K562 (cell line): ENCODE results near the gene GJB6. TPM values are rescaled to one million over a fixed set of nuclear protein-coding genes. Genes with fewer than 3 reads are reported as not detected.

ENCODE experiments used
- ATAC-seq: fragments of 200-7000 bp; cut with Tn5 transposase; 3 replicates; pipeline ENCODE4 v1.9.1; 2020; ENCODE audit warnings: moderate library complexity
- BruUV-seq: library from RNA; stranded (reverse); fragments of 400-500 nt; replicated peaks from 2 replicates; lab custom pipeline; 2021; lab: Mats Ljungman, UMichigan
- CTCF ChIA-PET: fragments of 300-600 bp; formaldehyde crosslinking; extraction: SDS; loops from one replicate; lab custom pipeline; 2021; ENCODE audit warnings: low intra/inter-chr PET ratio; lab: Yijun Ruan, JAX
- POLR2A ChIA-PET: fragments of 300-600, 350-650 bp; sonication (Branson Sonifier 250); formaldehyde crosslinking; extraction: SDS; loops from one replicate; lab custom pipeline; 2021; ENCODE audit warnings: antibody characterized with exemption, inconsistent platforms; lab: Yijun Ruan, JAX
- DNase-seq, 4 experiments: peaks; one replicate each; pipeline versions ENCODE4 v3.0.0 to v3.0.0-alpha.2; 2011 to 2018; ENCODE audit warnings: low spot score in 3 of 4, mixed read lengths in 3 of 4; ENCODE audit errors: extremely low read depth in 1 of 4
- FAIRE-seq: peaks from 2 replicates; lab custom pipeline; 2011; peaks lifted over from hg19 to GRCh38; lab: Jason Lieb, UNC
- H2AFZ ChIP-seq: 2 replicates; pipeline ENCODE4 v1.6.0; 2011; ENCODE audit warnings: low read depth, low read length, control low read depth, inconsistent platforms
- H3K27ac ChIP-seq: fragments of 200-600 bp; 3 replicates; pipeline ENCODE4 v1.8.0; 2011; ENCODE audit warnings: low read depth, mild to moderate bottlenecking, control low read depth, inconsistent platforms, low read length, moderate library complexity, mixed read lengths; ENCODE audit errors: extremely low read depth
- H3K27me3 ChIP-seq, 2 experiments: fragments of 300-600 bp in 1 of 2; 2 replicates in 1 of 2; 3 replicates in 1 of 2; pipeline versions ENCODE4 v1.6.0 to v1.8.0; 2011; ENCODE audit warnings: inconsistent platforms in 2 of 2, low read length in 2 of 2, mild to moderate bottlenecking in 1 of 2, mixed read lengths in 1 of 2, moderate library complexity in 1 of 2; ENCODE audit not compliant: control insufficient read depth in 2 of 2, insufficient read depth in 2 of 2
- H3K36me3 ChIP-seq: fragments of 300-600 bp; 3 replicates; pipeline ENCODE4 v1.8.0; 2011; ENCODE audit warnings: mild to moderate bottlenecking, low read length, inconsistent platforms; ENCODE audit not compliant: control insufficient read depth, insufficient read depth
- H3K4me1 ChIP-seq, 2 experiments: fragments of 200-600 bp in 1 of 2; replicated peaks in 1 of 2; 2 replicates in 1 of 2; 3 replicates in 1 of 2; pipeline versions ENCODE4 v1.5.1 to v1.8.0; 2011; ENCODE audit warnings: inconsistent platforms in 2 of 2, low read length in 2 of 2, mild to moderate bottlenecking in 1 of 2, mixed read lengths in 1 of 2, moderate library complexity in 1 of 2; ENCODE audit not compliant: control insufficient read depth in 2 of 2, insufficient read depth in 2 of 2
- H3K4me2 ChIP-seq: 2 replicates; pipeline ENCODE4 v1.6.1; 2011; ENCODE audit warnings: low read length, control low read depth, inconsistent platforms, mixed read lengths; ENCODE audit not compliant: insufficient read depth
- H3K4me3 ChIP-seq: fragments of 200-600 bp; sonication (generic), shearing (Covaris generic); 2 replicates; pipeline ENCODE4 v1.5.1; 2016; ENCODE audit warnings: control low read depth, inconsistent platforms
- H3K79me2 ChIP-seq: fragments of 200-600 bp; 3 replicates; pipeline ENCODE4 v1.8.0; 2011; ENCODE audit warnings: low read length, inconsistent platforms; ENCODE audit not compliant: control insufficient read depth, insufficient read depth
- H3K9ac ChIP-seq, 2 experiments: 2 replicates each; pipeline versions ENCODE4 v1.6.0 to v1.6.1; 2011; ENCODE audit warnings: low read depth in 2 of 2, low read length in 2 of 2, control low read depth in 1 of 2, inconsistent platforms in 1 of 2, mild to moderate bottlenecking in 1 of 2, mixed read lengths in 1 of 2; ENCODE audit not compliant: insufficient read depth in 1 of 2
- H3K9me1 ChIP-seq: one replicate; pipeline ENCODE4 v1.6.0; 2011; ENCODE audit warnings: inconsistent platforms, mild to moderate bottlenecking, low read length, moderate library complexity; ENCODE audit not compliant: control insufficient read depth, insufficient read depth
- H3K9me3 ChIP-seq: replicated peaks from 2 replicates; pipeline ENCODE4 v1.5.1; 2011; ENCODE audit warnings: low read depth, low read length, inconsistent platforms; ENCODE audit not compliant: control insufficient read depth, insufficient read depth
- H4K20me1 ChIP-seq: replicated peaks from 2 replicates; pipeline ENCODE4 v1.6.1; 2011; ENCODE audit warnings: low read length, inconsistent platforms, mixed read lengths; ENCODE audit not compliant: control insufficient read depth, insufficient read depth
- GABPB1 ChIP-seq: sonication (generic); formaldehyde crosslinking; IDR thresholded peaks from 2 replicates; pipeline ENCODE4 v1.8.0; 2022; ENCODE audit warnings: mild to moderate bottlenecking, missing genetic modification reagents
- MBD2 ChIP-seq: sonication (generic); IDR thresholded peaks from 2 replicates; pipeline ENCODE4 v1.6.1; 2016; ENCODE audit warnings: low read depth, borderline replicate concordance
- MIER1 ChIP-seq: fragments of 450-650 bp; IDR thresholded peaks from 2 replicates; pipeline ENCODE4 v1.6.1; 2016; ENCODE audit warnings: antibody characterized with exemption, mild to moderate bottlenecking, low read depth
- MTA1 ChIP-seq: fragments of 450-650 bp; IDR thresholded peaks from 2 replicates; pipeline ENCODE4 v1.6.1; 2017; ENCODE audit warnings: borderline replicate concordance
- NRF1 ChIP-seq, 2 experiments: fragments of 450-650 bp; IDR thresholded peaks in 1 of 2; conservative IDR thresholded peaks in 1 of 2; 2 replicates each; pipeline ENCODE4 v1.6.1; 2014; ENCODE audit warnings: mild to moderate bottlenecking in 2 of 2
- PCBP1 ChIP-seq: fragments of 200-400 bp; formaldehyde crosslinking; IDR thresholded peaks from 2 replicates; pipeline ENCODE4 v1.6.1; 2018; ENCODE audit warnings: mild to moderate bottlenecking, low read depth, low read length; ENCODE audit not compliant: poor library complexity, severe bottlenecking
- POLR2AphosphoS2 ChIP-seq: IDR thresholded peaks from 2 replicates; pipeline ENCODE4 v1.6.1; 2012; ENCODE audit warnings: low read length, improper control_type of control experiment
- ZNF263 ChIP-seq: sonication (generic); formaldehyde crosslinking; IDR thresholded peaks from 2 replicates; pipeline ENCODE4 v1.8.0; 2022; ENCODE audit warnings: mild to moderate bottlenecking, missing genetic modification reagents, borderline replicate concordance
- WGBS: fragments of 100-300 bp; shearing (Covaris generic); methylation state at CpG from one replicate; pipeline ENCODE4 v1.1.6; 2016; ENCODE audit warnings: low coverage, mixed read lengths; ENCODE audit not compliant: insufficient coverage; ENCODE audit errors: missing lambda C conversion rate; 5-methylcytosine and 5-hydroxymethylcytosine counted together
- in situ Hi-C: fragments of 300-500 bp; cut with MboI; formaldehyde crosslinking; loops from 4 replicates; pipeline ENCODE4 v1.15.0; 2018; ENCODE audit warnings: inconsistent platforms, mixed read lengths
- intact Hi-C: fragments of 100-400 bp; cut with micrococcal nuclease; formaldehyde crosslinking; loops from 2 replicates; pipeline ENCODE4 v1.14.2; 2022
- polyA plus RNA-seq, 8 experiments: library from polyadenylated mRNA; depleted of rRNA in 4 of 8; stranded (reverse) in 5 of 8; unstranded in 3 of 8; fragments of >200 nt; fragmentation: Nextera tagmentation in 2 of 8; fragmentation: Illumina TruSeq in 1 of 8; extraction: Ambion mirVana in 2 of 8; extraction: Trizol in 1 of 8; gene quantifications; 2 replicates each; pipeline versions ENCODE4 v1.2.1 to v1.2.3, GENCODE V29; 2011 to 2014; ENCODE audit warnings: inconsistent platforms in 1 of 8, missing spikeins in 1 of 8
- total RNA-seq, 7 experiments: library from RNA; depleted of rRNA in 6 of 7; stranded (reverse); fragments of >200 nt in 6 of 7; fragmentation: Illumina TruSeq in 2 of 7; extraction: Trizol in 2 of 7; gene quantifications; 2 replicates each; pipeline versions ENCODE4 v1.2.1 to v1.2.3, GENCODE V29; 2011 to 2021; ENCODE audit warnings: low replicate concordance in 1 of 7
- TF ChIP-seq, protein P1 (sequence below): fragments of 450-650 bp; IDR thresholded peaks from 2 replicates; pipeline ENCODE4 v1.6.1; 2016; ENCODE audit warnings: borderline replicate concordance
- TF ChIP-seq, protein P2 (sequence below): sonication (generic); formaldehyde crosslinking; IDR thresholded peaks from 2 replicates; pipeline ENCODE4 v1.4.0; 2020; ENCODE audit warnings: mild to moderate bottlenecking, missing genetic modification reagents
- TF ChIP-seq, protein P3 (sequence below): sonication (generic); formaldehyde crosslinking; IDR thresholded peaks from 2 replicates; pipeline ENCODE4 v1.8.0; 2022; ENCODE audit warnings: mild to moderate bottlenecking, missing genetic modification reagents

Gene GJB6
- total and polyA plus RNA-seq, 9 of the 15 experiments (the other 6 are each of a cell fraction or from before 2014, with no cell fraction given), result not detected

DNA sequence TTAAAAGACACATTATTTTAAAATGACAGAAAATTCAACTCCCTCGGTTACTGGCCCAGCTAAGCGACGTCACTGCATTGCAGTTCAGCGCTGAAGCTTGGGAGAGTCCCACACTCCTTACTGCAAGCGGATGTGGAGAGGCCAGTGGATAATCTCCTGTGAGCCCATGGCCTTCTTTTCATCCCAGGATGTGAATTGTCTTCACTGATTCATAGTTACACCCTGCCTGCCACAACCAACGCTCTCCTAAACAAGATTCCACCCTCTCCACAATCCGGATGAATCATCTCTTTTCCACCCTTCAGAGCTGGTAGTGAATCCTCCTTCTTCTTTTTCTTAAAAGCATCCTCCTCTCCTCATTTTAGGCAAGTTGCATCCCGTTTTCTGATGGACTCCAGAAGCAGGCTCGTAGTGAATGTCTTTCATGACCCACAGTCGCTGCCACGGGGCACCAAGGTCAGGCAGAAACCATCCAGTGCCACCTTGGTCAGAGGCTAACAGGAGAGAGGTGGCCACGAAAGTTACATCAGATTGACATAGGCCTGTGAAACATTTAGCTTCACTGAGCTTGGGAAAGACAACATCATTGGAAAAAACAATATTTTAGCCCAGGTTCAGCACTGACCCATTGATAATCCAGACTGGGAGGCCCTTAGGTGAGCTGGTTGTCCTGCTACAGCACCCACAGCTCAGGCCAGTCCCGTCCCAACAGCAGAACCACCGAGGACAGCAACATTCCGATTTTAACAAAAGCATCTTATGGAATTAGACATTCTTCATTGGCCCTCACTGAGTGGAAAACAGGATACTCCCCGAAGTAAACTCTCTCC, 41.4 kb downstream of the GJB6 start:
- H3K9me1 ChIP-seq, result no peaks in the 10 kb centered on the region
- no peak overlapping the region for H3K4me3 ChIP-seq
- DNase-seq (no peak), FAIRE-seq (no peak), ATAC-seq (no peak)
- H3K27me3 ChIP-seq, result peaks cover 4 to 20% of the 10 kb centered on the region in 2 experiments; a peak in 4 of 5 replicates
- BruUV-seq, result no TSS peak
- ChIA-PET POLR2A (no interaction called here), CTCF (interaction anchor here (0.6 kb wide), 1 partner anchor 21 kb away, joined by 3 read pairs; no protein-coding TSS in a partner anchor)
- intact Hi-C loops, result no loop called here
- H3K27ac ChIP-seq, result no peak overlapping the region
- WGBS, result 3% methylated on average over 13 of the region's 16 CpGs
- in situ Hi-C loops, result no loop called here
- H4K20me1 ChIP-seq, result no peaks in the 10 kb centered on the region
- no peak overlapping the region for H2AFZ ChIP-seq
- peaks cover 4% of the 10 kb centered on the region in 2 experiments; a peak in 2 of 5 replicates for H3K4me1 ChIP-seq
- no peaks in the 10 kb centered on the region for H3K79me2 ChIP-seq
- H3K9me3 ChIP-seq, result no peaks in the 10 kb centered on the region
- H3K4me2 ChIP-seq, result no peak overlapping the region
- H3K9ac ChIP-seq, result no peak overlapping the region
- no peaks in the 10 kb centered on the region for H3K36me3 ChIP-seq
- TF ChIP-seq GABPB1 (CRISPR knock-in tag), result no peak
- TF ChIP-seq, protein P1, sequence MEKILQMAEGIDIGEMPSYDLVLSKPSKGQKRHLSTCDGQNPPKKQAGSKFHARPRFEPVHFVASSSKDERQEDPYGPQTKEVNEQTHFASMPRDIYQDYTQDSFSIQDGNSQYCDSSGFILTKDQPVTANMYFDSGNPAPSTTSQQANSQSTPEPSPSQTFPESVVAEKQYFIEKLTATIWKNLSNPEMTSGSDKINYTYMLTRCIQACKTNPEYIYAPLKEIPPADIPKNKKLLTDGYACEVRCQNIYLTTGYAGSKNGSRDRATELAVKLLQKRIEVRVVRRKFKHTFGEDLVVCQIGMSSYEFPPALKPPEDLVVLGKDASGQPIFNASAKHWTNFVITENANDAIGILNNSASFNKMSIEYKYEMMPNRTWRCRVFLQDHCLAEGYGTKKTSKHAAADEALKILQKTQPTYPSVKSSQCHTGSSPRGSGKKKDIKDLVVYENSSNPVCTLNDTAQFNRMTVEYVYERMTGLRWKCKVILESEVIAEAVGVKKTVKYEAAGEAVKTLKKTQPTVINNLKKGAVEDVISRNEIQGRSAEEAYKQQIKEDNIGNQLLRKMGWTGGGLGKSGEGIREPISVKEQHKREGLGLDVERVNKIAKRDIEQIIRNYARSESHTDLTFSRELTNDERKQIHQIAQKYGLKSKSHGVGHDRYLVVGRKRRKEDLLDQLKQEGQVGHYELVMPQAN, result no peak
- TF ChIP-seq MTA1, result no peak
- TF ChIP-seq, protein P2, sequence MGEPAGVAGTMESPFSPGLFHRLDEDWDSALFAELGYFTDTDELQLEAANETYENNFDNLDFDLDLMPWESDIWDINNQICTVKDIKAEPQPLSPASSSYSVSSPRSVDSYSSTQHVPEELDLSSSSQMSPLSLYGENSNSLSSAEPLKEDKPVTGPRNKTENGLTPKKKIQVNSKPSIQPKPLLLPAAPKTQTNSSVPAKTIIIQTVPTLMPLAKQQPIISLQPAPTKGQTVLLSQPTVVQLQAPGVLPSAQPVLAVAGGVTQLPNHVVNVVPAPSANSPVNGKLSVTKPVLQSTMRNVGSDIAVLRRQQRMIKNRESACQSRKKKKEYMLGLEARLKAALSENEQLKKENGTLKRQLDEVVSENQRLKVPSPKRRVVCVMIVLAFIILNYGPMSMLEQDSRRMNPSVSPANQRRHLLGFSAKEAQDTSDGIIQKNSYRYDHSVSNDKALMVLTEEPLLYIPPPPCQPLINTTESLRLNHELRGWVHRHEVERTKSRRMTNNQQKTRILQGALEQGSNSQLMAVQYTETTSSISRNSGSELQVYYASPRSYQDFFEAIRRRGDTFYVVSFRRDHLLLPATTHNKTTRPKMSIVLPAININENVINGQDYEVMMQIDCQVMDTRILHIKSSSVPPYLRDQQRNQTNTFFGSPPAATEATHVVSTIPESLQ, result no peak
- no peak for TF ChIP-seq MBD2
- no peak for TF ChIP-seq PCBP1
- TF ChIP-seq, protein P3, sequence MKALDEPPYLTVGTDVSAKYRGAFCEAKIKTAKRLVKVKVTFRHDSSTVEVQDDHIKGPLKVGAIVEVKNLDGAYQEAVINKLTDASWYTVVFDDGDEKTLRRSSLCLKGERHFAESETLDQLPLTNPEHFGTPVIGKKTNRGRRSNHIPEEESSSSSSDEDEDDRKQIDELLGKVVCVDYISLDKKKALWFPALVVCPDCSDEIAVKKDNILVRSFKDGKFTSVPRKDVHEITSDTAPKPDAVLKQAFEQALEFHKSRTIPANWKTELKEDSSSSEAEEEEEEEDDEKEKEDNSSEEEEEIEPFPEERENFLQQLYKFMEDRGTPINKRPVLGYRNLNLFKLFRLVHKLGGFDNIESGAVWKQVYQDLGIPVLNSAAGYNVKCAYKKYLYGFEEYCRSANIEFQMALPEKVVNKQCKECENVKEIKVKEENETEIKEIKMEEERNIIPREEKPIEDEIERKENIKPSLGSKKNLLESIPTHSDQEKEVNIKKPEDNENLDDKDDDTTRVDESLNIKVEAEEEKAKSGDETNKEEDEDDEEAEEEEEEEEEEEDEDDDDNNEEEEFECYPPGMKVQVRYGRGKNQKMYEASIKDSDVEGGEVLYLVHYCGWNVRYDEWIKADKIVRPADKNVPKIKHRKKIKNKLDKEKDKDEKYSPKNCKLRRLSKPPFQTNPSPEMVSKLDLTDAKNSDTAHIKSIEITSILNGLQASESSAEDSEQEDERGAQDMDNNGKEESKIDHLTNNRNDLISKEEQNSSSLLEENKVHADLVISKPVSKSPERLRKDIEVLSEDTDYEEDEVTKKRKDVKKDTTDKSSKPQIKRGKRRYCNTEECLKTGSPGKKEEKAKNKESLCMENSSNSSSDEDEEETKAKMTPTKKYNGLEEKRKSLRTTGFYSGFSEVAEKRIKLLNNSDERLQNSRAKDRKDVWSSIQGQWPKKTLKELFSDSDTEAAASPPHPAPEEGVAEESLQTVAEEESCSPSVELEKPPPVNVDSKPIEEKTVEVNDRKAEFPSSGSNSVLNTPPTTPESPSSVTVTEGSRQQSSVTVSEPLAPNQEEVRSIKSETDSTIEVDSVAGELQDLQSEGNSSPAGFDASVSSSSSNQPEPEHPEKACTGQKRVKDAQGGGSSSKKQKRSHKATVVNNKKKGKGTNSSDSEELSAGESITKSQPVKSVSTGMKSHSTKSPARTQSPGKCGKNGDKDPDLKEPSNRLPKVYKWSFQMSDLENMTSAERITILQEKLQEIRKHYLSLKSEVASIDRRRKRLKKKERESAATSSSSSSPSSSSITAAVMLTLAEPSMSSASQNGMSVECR (CRISPR knock-in tag), result no peak
- TF ChIP-seq MIER1, result no peak
- no peak for TF ChIP-seq NRF1 (conservative IDR thresholded peaks at IDR 0.05 in 1 of 2, IDR thresholded peaks at IDR 0.05 in 1 of 2)
- no peak for TF ChIP-seq ZNF263 (CRISPR knock-in tag)
- no peak for TF ChIP-seq POLR2AphosphoS2
